CD4-positive, alpha-beta T cell treated with Interferon gamma for 1 hour (primary cell): ENCODE results near the gene DNAJC9.

Experiments
- DNase-seq: peaks from one replicate; pipeline ENCODE4 v3.0.0-alpha.2; 2020

Gene DNAJC9

GRCh38 chr10:73238990-73239566 lies 8.0 kb downstream of the DNAJC9 start:
- DNase-seq = no peak

- DNase-seq = no peak
These were observed 12.4 kb downstream of the DNAJC9 start for GRCh38 chr10:73234695-73235094.

- DNase-seq = no peak
These were observed 13.2 kb downstream of the DNAJC9 start for GRCh38 chr10:73233883-73234282.

GRCh38 chr10:73232887-73233286 lies 14.2 kb downstream of the DNAJC9 start:
- DNase-seq = no peak

GRCh38 chr10:73229567-73229966 lies 17.5 kb downstream of the DNAJC9 start:
- no peak for DNase-seq

GRCh38 chr10:73228247-73228646 lies 18.8 kb downstream of the DNAJC9 start:
- no peak for DNase-seq

- no peak for DNase-seq
These were observed 20.4 kb downstream of the DNAJC9 start for GRCh38 chr10:73226663-73227062.

GRCh38 chr10:73225518-73225917 lies 21.5 kb downstream of the DNAJC9 start:
- no peak for DNase-seq

- no peak for DNase-seq
These were observed 26.1 kb downstream of the DNAJC9 start for GRCh38 chr10:73220989-73221388.

- DNase-seq = no peak
These were observed 27.7 kb downstream of the DNAJC9 start for GRCh38 chr10:73219384-73219783.

GRCh38 chr10:73218431-73219191 lies 28.4 kb downstream of the DNAJC9 start:
- no peak for DNase-seq

- no peak for DNase-seq
These were observed 29.4 kb downstream of the DNAJC9 start for GRCh38 chr10:73217628-73218027.

GRCh38 chr10:73215749-73216148 lies 31.3 kb downstream of the DNAJC9 start:
- no peak for DNase-seq

GRCh38 chr10:73211106-73211811 lies 35.8 kb downstream of the DNAJC9 start:
- no peak for DNase-seq

GRCh38 chr10:73210395-73211105 lies 36.5 kb downstream of the DNAJC9 start:
- DNase-seq = no peak

- no peak for DNase-seq
These were observed 37.4 kb downstream of the DNAJC9 start for GRCh38 chr10:73209705-73210104.

GRCh38 chr10:73207883-73208282 lies 39.2 kb downstream of the DNAJC9 start:
- no peak for DNase-seq

GRCh38 chr10:73206385-73206784 lies 40.7 kb downstream of the DNAJC9 start:
- no peak for DNase-seq

- no peak for DNase-seq
These were observed 41.2 kb downstream of the DNAJC9 start for GRCh38 chr10:73205890-73206289.

GRCh38 chr10:73205081-73205480 lies 42.0 kb downstream of the DNAJC9 start:
- DNase-seq = no peak
